RPMI8226 (cell line): Measurements from ENCODE around the gene TMEM51.
A peak's percentile ranks its signal among the peaks of the same experiment; 100 is the strongest.

Experiments
- DNase-seq: peaks from one replicate; pipeline ENCODE4 v3.0.0-alpha.2; 2015

TMEM51 gene

DNA sequence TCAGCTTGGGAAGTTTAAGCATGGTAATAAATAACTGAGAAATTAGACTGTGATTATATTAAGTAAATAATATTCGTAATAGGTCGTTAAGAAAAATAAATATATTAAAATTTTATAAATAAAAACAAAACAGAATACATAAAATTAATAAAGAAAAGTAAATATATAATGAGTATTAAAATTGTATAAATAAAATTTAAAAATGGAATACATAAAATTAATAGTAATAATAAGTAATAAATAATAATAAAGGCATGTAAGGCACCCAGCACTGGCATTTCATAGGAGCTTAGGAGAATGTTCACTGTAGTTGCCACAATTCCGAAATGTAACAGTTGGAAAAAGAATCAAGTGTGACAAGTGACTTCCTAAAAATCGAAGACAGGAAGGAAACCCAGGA lies 47.7 kb downstream of the TMEM51 start:
- no peak for DNase-seq

DNA sequence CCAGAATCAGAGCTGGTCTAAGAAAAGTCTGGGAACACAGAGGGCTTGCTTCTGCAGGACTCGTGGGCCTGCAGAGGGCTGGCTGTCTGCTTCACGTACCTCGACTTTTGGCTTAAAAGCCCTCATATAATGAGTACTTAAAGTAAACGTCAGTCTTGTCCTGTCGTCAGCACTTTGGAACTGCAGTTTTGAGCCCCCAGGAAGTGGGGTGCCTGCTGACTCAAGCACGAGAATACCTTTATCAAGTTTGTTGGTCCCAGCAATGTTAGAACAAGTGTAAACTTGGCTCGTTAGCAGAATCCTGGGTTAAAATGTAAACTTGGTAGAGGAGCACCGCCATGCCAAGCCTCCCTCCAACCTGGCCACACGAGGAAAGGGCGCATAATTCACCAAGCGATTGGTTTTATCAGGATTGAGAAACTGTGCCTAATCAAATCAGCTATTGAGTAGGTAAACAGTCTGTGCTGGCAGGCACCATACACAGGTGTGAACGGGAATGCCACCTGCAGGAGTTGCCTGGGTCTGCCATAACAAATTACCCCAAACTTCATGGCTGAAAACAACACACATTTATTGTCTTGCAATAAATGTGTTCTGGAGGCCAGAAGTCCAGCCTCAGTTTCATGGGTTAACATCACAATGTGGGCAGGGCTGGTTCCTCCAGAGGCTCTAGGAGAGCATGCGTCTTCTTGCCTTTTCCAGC lies 48.5 kb downstream of the TMEM51 start:
- DNase-seq = no peak

DNA sequence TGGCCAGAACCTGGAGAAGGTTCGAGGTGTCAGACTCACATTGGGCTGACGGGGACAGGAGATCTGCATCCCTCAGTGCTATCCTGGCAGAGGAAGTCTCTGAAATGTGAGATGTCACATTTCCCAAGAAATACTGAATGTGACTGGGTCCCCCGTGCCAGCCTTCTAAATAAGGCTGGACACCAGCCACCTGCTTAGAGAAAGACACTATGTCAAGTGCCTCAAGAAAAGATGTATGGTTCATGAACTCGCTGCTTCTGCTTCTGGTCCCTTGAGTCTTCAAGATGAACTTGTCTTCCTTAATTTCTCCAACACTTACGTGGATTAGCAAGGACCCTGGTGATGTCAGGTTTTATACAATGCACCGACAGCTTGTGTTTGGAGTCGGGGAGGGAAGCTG lies 51.4 kb downstream of the TMEM51 start:
- DNase-seq = no peak

GRCh38 chr1:15205586-15206346 lies 52.2 kb downstream of the TMEM51 start:
- no peak for DNase-seq

- no peak for DNase-seq
Measured at GRCh38 chr1:15206418-15207030, 53.0 kb downstream of the TMEM51 start.

GRCh38 chr1:15207031-15207828 lies 53.7 kb downstream of the TMEM51 start:
- peak; percentile 73 for DNase-seq

DNA sequence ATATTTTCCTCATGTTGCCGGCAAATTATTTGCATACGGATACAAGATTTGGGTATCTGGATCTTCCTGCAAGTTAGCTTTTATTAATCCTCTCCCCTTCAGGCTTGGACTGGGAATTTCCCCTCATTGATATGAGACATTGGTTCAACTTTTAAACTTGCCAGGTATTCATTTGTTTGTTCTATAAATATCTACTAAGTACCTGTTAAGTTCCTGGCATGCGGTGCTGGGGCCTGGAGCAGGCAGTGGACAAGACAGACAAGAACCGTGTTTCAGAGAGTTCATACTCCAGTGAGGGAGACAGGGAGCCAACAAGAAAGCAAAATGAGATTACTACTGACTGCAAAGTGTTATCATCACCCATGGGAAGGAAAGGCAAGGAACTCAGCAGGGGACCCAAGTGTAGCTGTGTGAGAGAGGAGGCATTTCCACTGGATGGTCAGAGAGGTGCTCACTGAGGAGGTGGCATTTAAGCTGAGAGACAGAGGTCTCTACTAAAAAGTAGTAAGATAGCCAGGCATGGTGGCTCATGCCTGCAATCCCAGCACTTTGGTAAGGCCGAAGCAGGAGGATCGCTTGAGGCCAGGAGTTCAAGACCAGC lies 54.4 kb downstream of the TMEM51 start:
- no peak for DNase-seq

DNA sequence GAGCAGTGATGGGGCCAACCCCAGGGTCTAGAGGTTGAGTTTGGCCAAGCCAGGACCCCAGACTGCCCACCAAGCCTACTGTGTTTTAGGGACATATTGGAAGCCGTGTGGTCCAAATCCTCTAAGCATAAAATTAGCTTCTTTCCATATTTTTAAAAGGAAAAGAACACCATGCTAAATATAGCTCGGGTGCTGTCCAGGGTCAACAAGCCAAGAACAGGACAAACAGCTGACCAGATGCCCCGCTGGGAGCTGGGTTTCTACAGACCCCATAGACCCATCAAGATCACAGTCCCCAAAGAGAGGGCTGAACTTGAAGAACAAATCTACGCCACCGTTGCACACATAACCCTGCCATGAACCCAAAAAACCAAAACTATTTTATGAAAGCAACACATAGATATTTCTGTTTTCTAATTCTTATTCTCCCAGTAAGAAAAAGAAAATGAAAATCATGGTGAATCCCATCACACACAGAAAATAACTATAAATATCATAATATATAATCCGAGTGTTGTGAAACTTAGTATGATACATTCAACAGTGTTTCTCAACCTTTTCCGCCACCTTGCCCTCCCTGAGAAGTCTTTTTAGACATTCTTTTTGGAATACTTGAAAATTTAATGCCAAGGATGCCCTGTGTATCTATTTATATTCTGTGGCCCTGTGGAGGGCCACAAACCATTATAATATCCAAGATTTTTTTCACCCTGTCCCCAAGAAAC lies 57.3 kb downstream of the TMEM51 start:
- no peak for DNase-seq

GRCh38 chr1:15211424-15211823 lies 57.9 kb downstream of the TMEM51 start:
- DNase-seq = no peak

DNA sequence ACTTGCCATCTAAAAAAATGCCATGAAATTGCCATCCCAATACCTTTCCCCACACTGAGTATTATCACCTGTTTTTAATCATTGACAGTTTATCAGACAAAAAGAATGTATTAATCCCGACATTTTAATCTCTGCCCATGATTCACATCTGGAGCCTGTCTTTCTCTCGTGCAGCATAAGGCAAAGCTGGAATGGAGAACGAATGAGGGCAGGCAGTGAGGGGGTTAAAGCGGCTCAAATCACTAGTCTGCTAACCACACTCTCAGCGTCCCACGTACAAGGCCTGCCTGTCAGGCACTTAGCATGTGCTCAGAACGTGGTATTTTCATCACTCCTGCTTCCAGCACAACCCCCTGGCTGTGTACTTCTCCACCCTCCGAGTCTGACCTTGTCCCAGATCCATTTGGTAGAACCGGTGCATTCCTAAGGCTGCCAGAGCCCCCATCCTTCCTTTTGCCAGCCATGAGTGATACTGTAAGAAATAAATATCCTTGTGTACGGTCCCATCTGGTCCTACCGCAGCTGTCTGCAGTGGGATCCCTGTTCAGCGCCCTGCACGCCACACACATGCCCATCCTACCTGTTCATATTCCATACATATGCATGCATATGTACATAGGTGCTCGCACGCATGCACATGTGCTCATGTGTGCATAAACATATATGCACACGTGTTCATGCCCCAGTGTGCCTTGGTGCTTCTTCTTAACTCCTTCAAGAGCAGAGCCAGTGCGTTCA lies 58.8 kb downstream of the TMEM51 start:
- no peak for DNase-seq

DNA sequence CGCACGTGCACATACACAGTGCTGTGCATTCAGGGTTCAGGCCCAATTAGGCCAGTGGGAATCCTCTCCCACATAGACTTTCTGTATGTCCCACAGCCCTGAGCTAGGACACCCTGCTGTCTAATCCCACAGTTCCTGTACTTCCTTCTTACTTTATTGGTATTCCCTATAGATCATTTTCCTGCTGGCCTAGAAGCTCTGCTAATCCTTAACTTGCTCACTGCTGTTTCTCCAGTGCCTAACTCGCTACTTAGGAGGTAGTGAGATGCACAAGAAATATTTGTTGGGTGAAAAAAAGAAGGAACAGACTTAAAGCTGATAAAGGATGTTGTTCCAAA lies 59.4 kb downstream of the TMEM51 start:
- no peak for DNase-seq

DNA sequence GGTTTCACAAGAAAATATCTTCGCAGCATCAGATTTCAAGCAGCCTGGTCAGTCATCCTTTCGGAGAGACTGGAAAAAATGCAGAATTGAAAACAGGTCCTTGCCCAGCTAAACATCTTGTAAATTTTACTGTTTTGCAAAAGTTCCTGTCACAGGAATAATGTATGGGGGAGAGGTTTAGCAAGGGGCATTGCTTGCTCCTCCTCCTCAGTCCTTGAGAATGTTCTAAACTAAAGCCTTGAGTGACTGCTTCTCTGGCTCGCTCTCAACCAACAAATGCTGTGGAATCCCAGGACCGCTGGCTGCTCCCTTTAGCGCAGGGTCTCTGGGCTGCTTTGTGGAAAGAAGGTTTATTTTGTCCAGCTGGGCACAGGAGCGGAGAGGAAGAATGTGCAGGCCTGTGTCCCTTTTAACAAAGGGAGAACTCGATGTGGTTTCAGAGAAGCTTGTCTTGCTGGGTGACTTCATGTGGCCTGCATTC lies 59.8 kb downstream of the TMEM51 start:
- no peak for DNase-seq

DNA sequence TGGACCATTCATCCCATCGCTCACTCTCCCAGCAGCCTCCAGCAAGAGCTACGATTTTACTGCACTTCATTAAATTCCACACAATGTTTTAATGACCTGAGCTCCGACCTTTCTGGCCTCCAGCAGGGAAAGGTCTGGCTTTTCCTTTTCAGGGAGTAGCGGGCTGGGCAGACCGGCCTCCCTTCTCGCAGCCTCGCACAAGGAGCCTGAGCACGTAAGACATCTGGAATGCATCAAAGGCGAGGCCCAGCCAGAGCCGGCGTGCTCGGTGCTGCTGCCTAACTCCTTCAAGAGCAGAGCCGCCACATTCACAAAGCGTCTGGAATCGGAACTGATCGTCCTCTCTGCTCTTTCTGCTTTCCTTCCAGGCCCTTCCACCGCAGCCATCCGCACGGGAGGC lies 61.0 kb downstream of the TMEM51 start:
- no peak for DNase-seq

- DNase-seq = no peak
Measured at GRCh38 chr1:15215116-15215515, 61.6 kb downstream of the TMEM51 start.

- DNase-seq = no peak
Measured at GRCh38 chr1:15217654-15218053, 64.1 kb downstream of the TMEM51 start.

DNA sequence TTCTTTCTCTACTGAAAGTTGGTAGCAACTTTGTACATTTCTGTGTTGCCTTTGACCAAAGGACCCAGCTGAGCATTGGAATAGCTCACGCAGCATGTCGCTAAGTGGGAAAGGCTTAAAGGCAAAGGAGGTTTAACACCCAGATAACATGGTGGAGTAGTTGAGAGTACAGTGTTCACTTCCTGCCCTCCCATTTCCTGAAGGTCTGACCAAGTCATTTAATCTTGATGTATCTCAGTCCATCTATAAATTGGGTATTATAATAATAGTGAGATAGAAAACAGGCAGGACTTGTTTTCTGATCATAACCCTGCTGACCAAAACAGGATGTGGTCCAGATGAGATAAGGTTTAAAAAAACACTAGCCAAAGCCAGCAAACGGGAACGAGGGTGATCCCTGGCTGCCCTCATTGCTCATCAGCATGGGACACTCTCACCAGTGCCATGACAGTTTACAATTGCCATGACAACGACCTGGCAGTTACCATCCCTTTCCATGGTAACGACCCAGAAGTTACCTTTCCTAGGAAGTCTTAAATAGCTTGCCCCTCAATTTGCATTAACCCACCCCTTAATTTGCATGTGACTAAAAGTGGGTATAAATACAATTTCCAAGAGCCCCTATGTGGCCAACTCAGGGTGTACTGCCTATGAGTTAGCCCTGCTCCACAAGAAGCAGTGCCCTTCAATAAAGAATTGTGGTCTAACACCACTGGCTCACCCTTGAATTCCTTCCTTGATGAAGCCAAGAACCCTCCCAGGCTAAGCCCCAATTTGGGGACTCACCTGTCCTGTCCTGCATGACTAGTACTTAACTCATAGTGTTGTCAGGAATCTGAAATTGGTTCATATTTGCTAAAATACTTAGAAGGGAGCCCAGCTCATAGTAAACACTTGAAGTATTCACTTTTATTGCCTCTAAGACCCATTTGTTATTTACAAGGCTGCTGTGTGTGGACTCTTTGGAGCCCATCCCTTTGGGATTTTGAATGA lies 65.0 kb downstream of the TMEM51 start:
- DNase-seq = no peak

DNA sequence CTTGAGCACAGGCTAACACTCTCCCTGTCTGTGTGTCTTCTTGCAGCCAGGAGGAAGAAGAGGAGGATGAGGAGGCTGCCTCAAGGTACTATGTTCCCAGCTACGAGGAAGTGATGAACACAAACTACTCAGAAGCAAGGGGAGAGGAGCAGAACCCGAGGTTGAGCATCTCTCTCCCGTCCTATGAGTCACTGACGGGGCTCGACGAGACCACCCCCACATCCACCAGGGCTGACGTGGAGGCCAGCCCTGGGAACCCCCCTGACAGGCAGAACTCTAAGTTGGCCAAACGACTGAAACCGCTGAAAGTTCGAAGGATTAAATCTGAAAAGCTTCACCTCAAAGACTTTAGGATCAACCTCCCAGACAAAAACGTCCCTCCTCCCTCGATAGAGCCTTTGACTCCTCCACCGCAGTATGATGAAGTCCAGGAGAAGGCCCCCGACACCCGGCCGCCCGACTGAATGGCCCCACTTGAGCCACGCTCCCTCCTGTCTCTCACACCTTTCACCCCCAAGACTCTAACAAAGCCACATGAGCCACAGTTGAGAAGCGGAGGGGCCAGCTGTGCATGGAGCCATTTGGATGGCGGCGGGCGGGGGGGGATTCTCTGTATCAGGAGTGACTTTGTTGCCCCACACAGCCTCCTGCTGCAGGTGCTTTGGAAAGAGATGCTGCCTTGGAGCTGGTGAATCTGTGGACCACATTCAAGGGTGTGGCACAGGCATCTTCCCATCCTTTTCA lies 65.9 kb downstream of the TMEM51 start:
- no peak for DNase-seq

DNA sequence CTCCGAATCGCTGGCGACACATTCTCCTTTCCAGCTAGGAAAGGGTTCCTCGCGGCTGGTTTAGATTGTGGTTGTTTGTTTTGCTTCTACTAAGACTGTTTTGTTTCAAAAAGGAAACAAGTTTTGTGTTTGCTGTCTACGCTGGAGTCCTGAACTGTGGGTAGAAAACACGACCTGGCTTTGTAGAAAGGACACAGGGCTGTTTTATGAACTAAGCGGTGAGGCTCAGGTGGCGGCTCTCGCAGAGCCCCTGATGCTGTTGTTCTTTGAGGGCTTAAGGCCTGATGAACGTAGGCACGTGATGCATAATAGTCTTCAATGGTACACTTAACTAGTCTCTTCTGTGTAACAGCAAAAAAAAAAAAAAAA lies 66.5 kb downstream of the TMEM51 start:
- no peak for DNase-seq

GRCh38 chr1:15220825-15221431 lies 67.4 kb downstream of the TMEM51 start:
- DNase-seq = no peak
